Measurements from ENCODE around the gene SPDYE3. TPM values are rescaled to one million over a fixed set of nuclear protein-coding genes. Genes with fewer than 3 reads are reported as not detected.

SPDYE3 gene
- total RNA-seq, 4 donors from 2014 or later: not detected

DNA sequence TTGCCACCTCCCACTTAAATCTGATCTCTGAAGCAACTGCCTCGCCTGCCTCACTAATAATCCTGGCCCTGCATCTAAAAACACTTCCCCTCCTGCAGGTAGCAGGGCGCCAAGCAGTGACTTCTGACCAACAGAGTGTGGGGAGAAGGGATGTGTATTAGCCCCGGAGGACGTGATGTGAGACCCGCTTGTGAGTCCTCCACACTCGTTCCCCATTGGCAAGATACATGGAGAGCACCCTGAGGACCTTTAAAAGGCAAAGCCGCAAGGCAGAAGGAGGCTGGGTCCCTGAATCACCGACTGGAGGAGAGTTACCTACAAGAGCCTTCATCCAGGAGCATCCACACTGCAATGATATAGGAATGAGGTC is 59.7 kb downstream of the SPDYE3 start:
- 96% methylated on average over 8 of the region's 8 CpGs for WGBS, 2 donors
- intact Hi-C loops (cut with DNase I; ENCODE audit: low total_unique reads): no loop called here
- no peak for TF ChIP-seq CTCF (IDR thresholded peaks at IDR 0.05)
- TF ChIP-seq POLR2A (IDR thresholded peaks at IDR 0.05): no peak
- H3K4me3 ChIP-seq (ENCODE audit: low read depth, poor library complexity, severe bottlenecking): no peak overlapping the region
- no peak for DNase-seq (ENCODE audit: low spot score in 2 of 2)

GRCh38 chr7:100367676-100368613 is 60.4 kb downstream of the SPDYE3 start:
- no peak overlapping the region for H3K4me3 ChIP-seq (ENCODE audit: low read depth, poor library complexity, severe bottlenecking)
- no peak for TF ChIP-seq CTCF (IDR thresholded peaks at IDR 0.05)
- TF ChIP-seq POLR2A (IDR thresholded peaks at IDR 0.05): no peak
- no peak for DNase-seq (ENCODE audit: low spot score in 2 of 2)
- intact Hi-C loops (cut with DNase I; ENCODE audit: low total_unique reads): no loop called here
- WGBS, 2 donors: 80 to 83% methylated on average over 12 of the region's 12 CpGs

DNA sequence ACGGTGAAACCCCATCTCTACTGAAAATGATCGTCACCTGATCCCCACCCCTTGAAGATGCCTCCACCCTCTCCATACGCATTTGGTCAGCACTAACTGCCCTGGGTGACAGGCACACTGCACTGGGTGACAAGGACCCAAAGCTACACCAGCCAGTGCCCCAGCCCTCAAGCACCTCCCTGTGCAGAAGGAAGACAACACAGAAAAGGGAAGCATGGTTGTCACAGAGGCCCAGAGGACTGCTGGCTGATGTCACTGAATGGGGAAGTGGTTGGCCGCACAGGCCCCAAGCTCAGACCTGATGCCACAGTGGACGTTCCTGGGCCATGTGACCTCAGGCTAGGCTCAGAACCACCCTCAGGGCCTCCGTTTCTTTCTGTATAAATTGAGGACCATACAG is 61.6 kb downstream of the SPDYE3 start:
- intact Hi-C loops (cut with DNase I; ENCODE audit: low total_unique reads): no loop called here
- peak in 1 of 2 donors; percentile 67 for DNase-seq (ENCODE audit: low spot score in 2 of 2)

DNA sequence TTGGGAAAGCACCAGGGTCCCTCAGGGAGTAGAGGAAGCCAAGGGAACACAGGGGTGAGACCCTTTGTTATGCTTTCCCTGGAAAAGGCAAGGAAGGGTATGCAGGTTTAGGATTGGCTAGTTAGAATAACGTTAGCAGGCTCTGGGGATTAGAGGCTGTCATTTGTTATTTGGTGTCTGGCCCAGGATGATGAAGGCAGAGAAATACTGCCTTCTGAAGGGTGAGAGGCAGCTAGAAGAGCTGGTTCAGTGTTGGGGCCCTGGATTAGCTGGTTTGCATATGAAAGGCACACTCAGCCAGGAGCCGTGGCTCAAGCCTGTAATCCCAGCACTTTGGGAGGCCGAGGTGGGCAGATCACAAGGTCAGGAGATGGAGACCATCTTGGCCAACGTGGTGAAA is 62.8 kb downstream of the SPDYE3 start:
- WGBS, 2 donors: 25 to 36% methylated on average over 4 of the region's 4 CpGs
- no peak for TF ChIP-seq CTCF (IDR thresholded peaks at IDR 0.05)
- DNase-seq (ENCODE audit: low spot score in 2 of 2): no peak
- intact Hi-C loops (cut with DNase I; ENCODE audit: low total_unique reads): no loop called here
- no peak overlapping the region for H3K4me3 ChIP-seq (ENCODE audit: low read depth, poor library complexity, severe bottlenecking)

More for the DNA sequence above, 61.6 kb downstream of the SPDYE3 start:
- no peak overlapping the region for H3K4me3 ChIP-seq (ENCODE audit: low read depth, poor library complexity, severe bottlenecking)
- TF ChIP-seq POLR2A (IDR thresholded peaks at IDR 0.05) (no peak), CTCF (IDR thresholded peaks at IDR 0.05) (no peak)
- 54 to 74% methylated on average over 6 of the region's 6 CpGs for WGBS, 2 donors

DNA sequence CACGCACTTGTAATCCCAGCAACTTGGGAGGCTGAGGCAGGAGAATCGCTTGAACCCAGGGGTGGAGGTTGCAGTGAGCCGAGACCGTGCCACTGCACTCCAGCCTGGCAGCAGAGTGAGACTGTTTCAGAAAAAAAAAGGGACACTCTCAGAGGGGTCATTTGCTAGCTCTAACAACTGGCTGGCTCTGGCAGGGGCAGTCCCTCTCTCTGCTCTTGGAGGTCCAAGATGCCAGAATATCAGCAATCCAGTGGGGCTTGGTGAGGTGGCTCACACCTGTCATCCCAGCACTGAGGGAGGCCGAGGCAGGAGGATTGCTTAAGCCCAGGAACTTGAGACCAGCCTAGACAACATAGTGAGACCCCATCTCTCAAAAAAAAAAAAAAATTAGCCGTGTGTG is 63.2 kb downstream of the SPDYE3 start:
- DNase-seq (ENCODE audit: low spot score in 2 of 2): no peak
- H3K4me3 ChIP-seq (ENCODE audit: low read depth, poor library complexity, severe bottlenecking): no peak overlapping the region
- intact Hi-C loops (cut with DNase I; ENCODE audit: low total_unique reads): no loop called here
- TF ChIP-seq CTCF (IDR thresholded peaks at IDR 0.05) (no peak), POLR2A (IDR thresholded peaks at IDR 0.05) (no peak)
- WGBS, 2 donors: 77 to 87% methylated on average over 6 of the region's 6 CpGs

Data from lower leg skin (tissue), 4 donors.